MM.1S (cell line): ENCODE results near the gene ESPN.

ENCODE experiments used
- DNase-seq: peaks from one replicate; pipeline ENCODE4 v3.0.0-alpha.2; 2015
- H2AFZ ChIP-seq: fragments of 300-600 bp; sonication (generic); 2 replicates; pipeline ENCODE4 v1.6.0; 2016; ENCODE audit warnings: antibody characterized with exemption, low read length
- H3F3A ChIP-seq: fragments of 300-600 bp; sonication (generic); 2 replicates; pipeline ENCODE4 v1.6.1; 2016; ENCODE audit warnings: mild to moderate bottlenecking, antibody characterized with exemption, low read length, moderate library complexity, mixed read lengths; ENCODE audit not compliant: insufficient read depth
- H3K27ac ChIP-seq: fragments of 300-600 bp; sonication (generic); 2 replicates; pipeline ENCODE4 v1.5.1; 2016; ENCODE audit warnings: mild to moderate bottlenecking, low read length
- H3K27me3 ChIP-seq: fragments of 300-600 bp; sonication (generic); replicated peaks from 2 replicates; pipeline ENCODE4 v1.6.0; 2016; ENCODE audit warnings: low read length; ENCODE audit not compliant: insufficient read depth
- H3K36me3 ChIP-seq: fragments of 300-600 bp; sonication (generic); replicated peaks from 2 replicates; pipeline ENCODE4 v1.6.1; 2016; ENCODE audit warnings: mild to moderate bottlenecking, low read length, mixed read lengths; ENCODE audit not compliant: insufficient read depth
- H3K4me1 ChIP-seq: fragments of 300-600 bp; sonication (generic); 2 replicates; pipeline ENCODE4 v1.6.1; 2016; ENCODE audit warnings: low read length, mixed read lengths
- H3K4me2 ChIP-seq: fragments of 300-600 bp; sonication (generic); 2 replicates; pipeline ENCODE4 v1.6.0; 2016; ENCODE audit warnings: low read depth, low read length
- H3K4me3 ChIP-seq: fragments of 300-600 bp; sonication (generic); 2 replicates; pipeline ENCODE4 v1.5.1; 2016; ENCODE audit warnings: low read length, mixed read lengths
- H3K79me2 ChIP-seq: fragments of 300-600 bp; sonication (generic); 2 replicates; pipeline ENCODE4 v1.6.1; 2016; ENCODE audit warnings: mixed run types, low read length, mixed read lengths
- H3K9ac ChIP-seq: fragments of 300-600 bp; sonication (generic); 2 replicates; pipeline ENCODE4 v1.6.1; 2016; ENCODE audit warnings: low read length, mixed read lengths
- H3K9me2 ChIP-seq: fragments of 300-600 bp; sonication (generic); replicated peaks from 2 replicates; pipeline ENCODE4 v1.6.1; 2016; ENCODE audit warnings: mild to moderate bottlenecking, low read length, mixed read lengths; ENCODE audit not compliant: insufficient read depth
- H3K9me3 ChIP-seq: fragments of 300-600 bp; sonication (generic); replicated peaks from 2 replicates; pipeline ENCODE4 v1.6.1; 2016; ENCODE audit warnings: mild to moderate bottlenecking, low read length, mixed read lengths; ENCODE audit not compliant: insufficient read depth
- H4K20me1 ChIP-seq: fragments of 300-600 bp; sonication (generic); 2 replicates; pipeline ENCODE4 v1.6.1; 2016; ENCODE audit warnings: mild to moderate bottlenecking, low read length, moderate library complexity, mixed read lengths; ENCODE audit not compliant: insufficient read depth
- CTCF ChIP-seq: fragments of 300-600 bp; sonication (generic); IDR thresholded peaks from 2 replicates; pipeline ENCODE4 v1.5.1; 2016; ENCODE audit warnings: antibody characterized with exemption, low read length, mixed read lengths
- EZH2 ChIP-seq: fragments of 300-600 bp; sonication (generic); optimal IDR thresholded peaks from 2 replicates; pipeline ENCODE3; 2017; ENCODE audit warnings: low read depth, mild to moderate bottlenecking, antibody characterized with exemption, low read length, mixed read lengths
- EZH2phosphoT487 ChIP-seq: fragments of 300-600 bp; sonication (generic); IDR thresholded peaks from 2 replicates; pipeline ENCODE4 v1.6.1; 2018; ENCODE audit warnings: antibody characterized with exemption, low read length

The ESPN gene

GRCh38 chr1:6419397-6419803 is 5.2 kb upstream of the ESPN start:
- Histone ChIP-seq H3K9ac (no peak overlapping the region), H3K9me3 (no peaks in the 10 kb centered on the region), H3K27ac (no peak overlapping the region), H3K27me3 (peaks cover 91% of the 10 kb centered on the region), H3K9me2 (no peaks in the 10 kb centered on the region), H3K4me3 (no peak overlapping the region), H3K79me2 (no peaks in the 10 kb centered on the region), H3F3A (peaks cover 5% of the 10 kb centered on the region; the same call in 1 of the 2 replicates), H4K20me1 (no peaks in the 10 kb centered on the region), H3K4me2 (no peak overlapping the region; the same call in 1 of the 2 replicates), H3K36me3 (no peaks in the 10 kb centered on the region), H2AFZ (no peak overlapping the region), H3K4me1 (peaks cover 4% of the 10 kb centered on the region; the same call in 1 of the 2 replicates)
- DNase-seq: no peak
- TF ChIP-seq EZH2 (no peak), CTCF (no peak), EZH2phosphoT487 (no peak)

DNA sequence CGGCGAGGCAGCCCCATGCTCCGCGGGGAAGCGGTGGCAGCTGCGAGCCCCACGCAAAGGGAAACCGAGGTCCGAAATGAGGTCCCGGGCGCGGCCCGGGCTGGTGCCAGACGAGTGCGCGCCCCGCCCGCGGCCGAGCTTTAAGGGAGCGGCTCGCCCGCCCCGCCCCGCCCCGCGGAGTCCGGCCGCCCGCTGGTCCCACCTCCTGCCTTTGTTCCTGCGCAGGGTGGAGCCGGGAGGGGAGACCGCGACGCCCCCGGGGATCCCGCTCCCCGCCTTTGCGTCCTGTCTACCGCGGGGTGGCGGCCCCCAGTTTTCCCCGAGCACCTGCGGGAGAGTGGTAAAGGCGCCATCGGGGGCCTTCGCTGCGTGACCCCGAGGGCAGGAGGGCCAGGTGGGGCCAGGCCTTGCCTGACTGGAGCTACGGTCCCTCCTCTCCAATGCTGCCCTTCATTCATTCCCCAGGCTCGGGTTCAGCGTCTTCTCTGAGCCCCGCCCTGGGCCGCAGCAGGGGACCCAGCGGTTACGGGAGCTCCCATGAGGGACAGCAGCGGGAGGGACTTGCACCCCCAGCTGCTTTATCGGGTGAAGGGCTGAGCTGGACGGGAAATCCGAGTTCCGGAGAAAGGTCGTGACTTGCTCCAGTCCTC is 4.6 kb upstream of the ESPN start, which contains the start of gene HES2:
TSS of gene HES2 (minus strand) at position 116 of the 650 bp plus-strand sequence. CDS start at position 17, 99 bp downstream.
- peaks cover 4% of the 10 kb centered on the region; the same call in 1 of the 2 replicates for H3K4me1 ChIP-seq
- peaks cover 94% of the 10 kb centered on the region for H3K27me3 ChIP-seq
- H2AFZ ChIP-seq: no peak within 1 kb of the TSS

DNA sequence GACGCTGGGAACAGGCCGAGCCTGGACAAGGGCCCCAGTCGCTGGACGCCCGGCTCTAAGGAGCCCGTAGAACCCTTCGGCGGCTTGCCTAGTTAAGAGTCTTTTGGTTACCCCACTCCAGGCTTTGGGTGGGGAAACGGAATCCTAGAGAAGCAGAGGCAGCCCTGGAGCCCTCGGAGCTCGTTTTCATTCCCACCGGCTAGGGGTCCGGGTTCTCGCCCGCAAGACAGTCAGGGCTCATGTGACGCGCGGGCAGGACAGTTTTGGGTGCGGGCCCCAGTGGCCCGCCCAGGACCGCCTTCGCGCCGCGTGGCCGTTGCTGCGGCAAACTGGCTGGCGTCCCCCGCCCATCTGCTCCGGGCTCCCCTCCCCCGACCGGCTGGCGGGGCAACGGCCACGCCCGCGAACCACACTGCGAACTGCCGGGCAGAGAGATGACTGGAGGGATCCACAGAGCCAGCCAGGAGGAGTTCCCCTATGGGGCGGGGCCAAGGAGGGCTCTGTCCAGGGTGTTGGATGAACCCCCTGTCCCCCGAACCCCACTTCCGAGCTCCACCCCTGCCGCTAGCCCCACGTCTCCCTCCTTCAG is 4.0 kb upstream of the ESPN start:
- Histone ChIP-seq H3K9me3 (no peaks in the 10 kb centered on the region), H3K36me3 (no peaks in the 10 kb centered on the region), H3K79me2 (no peaks in the 10 kb centered on the region), H3K9ac (no peak overlapping the region), H3F3A (no peaks in the 10 kb centered on the region), H3K9me2 (no peaks in the 10 kb centered on the region), H4K20me1 (no peaks in the 10 kb centered on the region), H3K4me3 (no peak overlapping the region), H3K4me2 (no peak overlapping the region), H3K27me3 (peaks cover 94% of the 10 kb centered on the region), H2AFZ (no peak overlapping the region), H3K27ac (no peak overlapping the region), H3K4me1 (no peaks in the 10 kb centered on the region)
- DNase-seq: no peak
- TF ChIP-seq EZH2phosphoT487 (no peak), CTCF (no peak), EZH2 (no peak)

More for the DNA sequence above, 4.6 kb upstream of the ESPN start, which contains the start of gene HES2:
- 0 out of 2 replicates have a peak, but pooled peaks cover under 1% of the 10 kb centered on the region for H3F3A ChIP-seq
- no peak within 1 kb of the TSS for H3K4me3 ChIP-seq
- H3K9me2 ChIP-seq: no peaks in the 10 kb centered on the region
- H3K9me3 ChIP-seq: no peaks in the 10 kb centered on the region
- TF ChIP-seq EZH2 (no peak), CTCF (no peak), EZH2phosphoT487 (no peak)
- H4K20me1 ChIP-seq: no peaks in the 10 kb centered on the region
- H3K4me2 ChIP-seq: no peak within 1 kb of the TSS; the same call in 1 of the 2 replicates
- no peak within 1 kb of the TSS for H3K27ac ChIP-seq
- no peak for DNase-seq
- H3K9ac ChIP-seq: no peak within 1 kb of the TSS
- no peaks in the 10 kb centered on the region for H3K36me3 ChIP-seq
- H3K79me2 ChIP-seq: no peaks in the 10 kb centered on the region
